PC-3 (cell line): ENCODE results near the gene BRF1. TPM values are rescaled to one million over a fixed set of nuclear protein-coding genes. Genes with fewer than 3 reads are reported as not detected.

Source experiments
- ATAC-seq: fragments of 200-7000 bp; cut with Tn5 transposase; 2 replicates; pipeline ENCODE4 v1.9.1; 2020; ENCODE audit warnings: mild to moderate bottlenecking, moderate library complexity
- BruUV-seq: library from RNA; stranded (reverse); fragments of 400-500 nt; replicated peaks from 2 replicates; lab custom pipeline; 2021; lab: Mats Ljungman, UMichigan
- CTCF ChIA-PET: fragments of 300-600 bp; sonication (Branson Sonifier 250); formaldehyde crosslinking; loops from one replicate; lab custom pipeline; 2022; ENCODE audit warnings: antibody characterized with exemption; lab: Charles Lee
- POLR2A ChIA-PET: fragments of 300-600 bp; sonication (Branson Sonifier 250); formaldehyde crosslinking; loops from one replicate; lab custom pipeline; 2022; ENCODE audit warnings: antibody characterized with exemption; ENCODE audit not compliant: unreplicated experiment; lab: Charles Lee
- DNase-seq: peaks from one replicate; pipeline ENCODE4 v3.0.0-alpha.2; 2015
- H2AFZ ChIP-seq: fragments of 300-600 bp; sonication (generic); 2 replicates; pipeline ENCODE4 v1.6.0; 2016; ENCODE audit warnings: antibody characterized with exemption, low read length
- H3F3A ChIP-seq: fragments of 300-600 bp; sonication (generic); one replicate; pipeline ENCODE4 v1.6.0; 2017; ENCODE audit warnings: antibody characterized with exemption, low read length, control low read depth, mild to moderate bottlenecking; ENCODE audit not compliant: unreplicated experiment
- H3K27ac ChIP-seq: fragments of 300-600 bp; sonication (generic); 2 replicates; pipeline ENCODE4 v1.5.1; 2016; ENCODE audit warnings: mild to moderate bottlenecking, low read length
- H3K27me3 ChIP-seq: fragments of 300-600 bp; sonication (generic); 2 replicates; pipeline ENCODE4 v1.6.1; 2016; ENCODE audit warnings: low read length, mixed read lengths
- H3K36me3 ChIP-seq: fragments of 300-600 bp; sonication (generic); 2 replicates; pipeline ENCODE4 v1.6.1; 2016; ENCODE audit warnings: low read depth, mixed run types, low read length, mixed read lengths
- H3K4me1 ChIP-seq: fragments of 300-600 bp; sonication (generic); 2 replicates; pipeline ENCODE4 v1.5.1; 2016; ENCODE audit warnings: low read length; ENCODE audit not compliant: insufficient read depth
- H3K4me2 ChIP-seq: fragments of 300-600 bp; sonication (generic); 2 replicates; pipeline ENCODE4 v1.6.0; 2016; ENCODE audit warnings: low read length
- H3K4me3 ChIP-seq: fragments of 300-600 bp; sonication (generic); 2 replicates; pipeline ENCODE4 v1.5.1; 2016; ENCODE audit warnings: mild to moderate bottlenecking, low read length, mixed read lengths
- H3K79me2 ChIP-seq: fragments of 300-600 bp; sonication (generic); 2 replicates; pipeline ENCODE4 v1.6.1; 2017; ENCODE audit warnings: low read length, mixed read lengths
- H3K9ac ChIP-seq: fragments of 300-600 bp; sonication (generic); 2 replicates; pipeline ENCODE4 v1.6.0; 2016; ENCODE audit warnings: mild to moderate bottlenecking, low read length
- H3K9me2 ChIP-seq: fragments of 300-600 bp; sonication (generic); replicated peaks from 2 replicates; pipeline ENCODE4 v1.6.1; 2016; ENCODE audit warnings: mixed run types, low read length, mixed read lengths
- H3K9me3 ChIP-seq: fragments of 300-600 bp; sonication (generic); 2 replicates; pipeline ENCODE4 v1.6.1; 2016; ENCODE audit warnings: low read length, mixed read lengths
- H4K20me1 ChIP-seq: fragments of 300-600 bp; sonication (generic); 2 replicates; pipeline ENCODE4 v1.6.1; 2016; ENCODE audit warnings: low read length, mixed read lengths
- CTCF ChIP-seq: fragments of 300-600 bp; sonication (generic); conservative IDR thresholded peaks from 2 replicates; pipeline ENCODE4 v1.5.1; 2017; ENCODE audit warnings: antibody characterized with exemption, low read depth, mild to moderate bottlenecking, low read length
- EZH2 ChIP-seq: fragments of 300-600 bp; sonication (generic); IDR thresholded peaks from one replicate; pipeline ENCODE4 v1.6.1; 2017; ENCODE audit warnings: antibody characterized with exemption, mild to moderate bottlenecking, low read length; ENCODE audit not compliant: unreplicated experiment
- EZH2phosphoT487 ChIP-seq: fragments of 300-600 bp; sonication (generic); IDR thresholded peaks from 2 replicates; pipeline ENCODE4 v1.6.1; 2018; ENCODE audit warnings: mild to moderate bottlenecking, antibody characterized with exemption, low read length, borderline replicate concordance
- intact Hi-C: fragments of 100-400 bp; cut with micrococcal nuclease; formaldehyde crosslinking; loops from 2 replicates; pipeline ENCODE4 v1.9.0; 2023
- total RNA-seq: library from RNA; depleted of rRNA; stranded (reverse); fragments of >200 nt; gene quantifications from 2 replicates; pipeline ENCODE4 v1.2.3, GENCODE V29; 2014

The BRF1 gene
- total RNA-seq, 1 experiment from 2014 or later: 55.8 TPM

- Histone ChIP-seq H3K9me2 (no peaks in the 10 kb centered on the region), H3K4me3 (no peak overlapping the region), H3K36me3 (no peaks in the 10 kb centered on the region), H4K20me1 (no peaks in the 10 kb centered on the region), H3K9ac (no peak overlapping the region), H2AFZ (no peak overlapping the region), H3K27me3 (no peaks in the 10 kb centered on the region), H3K4me1 (peaks cover 24% of the 10 kb centered on the region), H3K9me3 (no peaks in the 10 kb centered on the region), H3K27ac (no peak overlapping the region), H3K79me2 (no peaks in the 10 kb centered on the region), H3F3A (no peaks in the 10 kb centered on the region), H3K4me2 (no peak overlapping the region)
- CTCF ChIA-PET: interaction anchor here (0.8 to 2.4 kb wide), 2 partner anchors 44 to 148 kb away, joined by 4 to 14 read pairs; partner anchors contain the start of gene BTBD6
- DNase-seq: no peak
- POLR2A ChIA-PET: no interaction called here
- intact Hi-C loops: loop anchor here (1.0 to 2.0 kb wide), 2 partner anchors 77 to 149 kb away; no protein-coding TSS in a partner anchor
- BruUV-seq: no TSS peak
- ATAC-seq: no peak
- TF ChIP-seq EZH2: no peak
Measured at GRCh38 chr14:105203701-105204100, 97.1 kb downstream of the BRF1 start.

GRCh38 chr14:105203057-105203531 is 97.7 kb downstream of the BRF1 start:
- Histone ChIP-seq H3K27me3 (no peaks in the 10 kb centered on the region), H3K4me2 (peak overlapping the region; percentile 68), H3K79me2 (no peaks in the 10 kb centered on the region), H3K9me2 (no peaks in the 10 kb centered on the region), H3K9me3 (no peaks in the 10 kb centered on the region), H3K4me3 (no peak overlapping the region), H2AFZ (no peak overlapping the region), H3K36me3 (no peaks in the 10 kb centered on the region), H3K4me1 (peaks cover 24% of the 10 kb centered on the region), H3K9ac (no peak overlapping the region), H3K27ac (no peak overlapping the region), H4K20me1 (no peaks in the 10 kb centered on the region), H3F3A (no peaks in the 10 kb centered on the region)
- intact Hi-C loops: loop anchor here (1.0 to 2.0 kb wide), 2 partner anchors 78 to 149 kb away; no protein-coding TSS in a partner anchor
- TF ChIP-seq EZH2: no peak
- peak; percentile 92 for TF ChIP-seq CTCF
- no peak for TF ChIP-seq EZH2phosphoT487
- no TSS peak for BruUV-seq
- DNase-seq (peak; percentile 81), ATAC-seq (peak; percentile 60)
- ChIA-PET CTCF (interaction anchor here (0.7 to 2.4 kb wide), 3 partner anchors 9 to 149 kb away, joined by 3 to 14 read pairs (median 4); partner anchors contain the start of gene BTBD6), POLR2A (interaction anchor here (0.6 kb wide), 1 partner anchor 13 kb away, joined by 4 read pairs; no protein-coding TSS in a partner anchor)

- POLR2A ChIA-PET: no interaction called here
- H3K79me2 ChIP-seq: no peaks in the 10 kb centered on the region
- H2AFZ ChIP-seq: no peak overlapping the region
- H3K36me3 ChIP-seq: no peaks in the 10 kb centered on the region
- H3K9me3 ChIP-seq: no peaks in the 10 kb centered on the region
- TF ChIP-seq CTCF: no peak
- TF ChIP-seq EZH2: no peak
- no peak for TF ChIP-seq EZH2phosphoT487
- H3K4me2 ChIP-seq: no peak overlapping the region
- H3K4me3 ChIP-seq: no peak overlapping the region
- intact Hi-C loops: loop anchor here (2.0 kb wide), 1 partner anchor 79 kb away; no protein-coding TSS in a partner anchor
- ATAC-seq: no peak
- peaks cover 3% of the 10 kb centered on the region; the same call in 1 of the 2 replicates for H3K27me3 ChIP-seq
- H3K27ac ChIP-seq: no peak overlapping the region
- no peak for DNase-seq
- CTCF ChIA-PET: no interaction called here
- H4K20me1 ChIP-seq: no peaks in the 10 kb centered on the region
- no peaks in the 10 kb centered on the region for H3F3A ChIP-seq
- H3K9ac ChIP-seq: no peak overlapping the region
- H3K4me1 ChIP-seq: peaks cover 27% of the 10 kb centered on the region
- BruUV-seq: no TSS peak
- no peaks in the 10 kb centered on the region for H3K9me2 ChIP-seq
Measured at GRCh38 chr14:105201925-105202513, 98.8 kb downstream of the BRF1 start.
